PC-9 (cell line): ENCODE measurements around the gene VPS4A.

Experiments used
- CTCF ChIP-seq: fragments of 200-600 bp; sonication (generic); conservative IDR thresholded peaks from 2 replicates; pipeline ENCODE4 v1.6.1; 2017; ENCODE audit warnings: mixed run types, antibody characterized with exemption, mild to moderate bottlenecking, moderate library complexity
- EZH2 ChIP-seq: fragments of 200-600 bp; sonication (generic); IDR thresholded peaks from 2 replicates; pipeline ENCODE4 v1.8.0; 2017; ENCODE audit warnings: antibody characterized with exemption, low read depth

GRCh38 chr16:69334696-69335095 is 23.5 kb downstream of the VPS4A start:
- TF ChIP-seq CTCF: no peak
- TF ChIP-seq EZH2: no peak
